WTC11 (cell line): ENCODE results near the gene CCDC149.

Experiments
- CREB1 ChIP-seq: sonication (generic); formaldehyde crosslinking; IDR thresholded peaks from 2 replicates; pipeline ENCODE4 v1.8.0; 2023; ENCODE audit warnings: mild to moderate bottlenecking, missing genetic modification reagents
- TCF7 ChIP-seq: sonication (generic); formaldehyde crosslinking; IDR thresholded peaks from 2 replicates; pipeline ENCODE4 v1.8.0; 2022; ENCODE audit warnings: mild to moderate bottlenecking, low read depth, missing genetic modification reagents, moderate library complexity
- ZNF416 ChIP-seq: fragments of 250-450 bp; sonication (Bioruptor Pico); IDR thresholded peaks from 2 replicates; pipeline ENCODE4 v1.9.0; 2021; ENCODE audit warnings: mild to moderate bottlenecking, inconsistent platforms
- TF ChIP-seq, protein P1 (sequence below): fragments of 200-600 bp; IDR thresholded peaks from 2 replicates; pipeline ENCODE4 v1.8.0; 2022; ENCODE audit warnings: antibody characterized with exemption
- TF ChIP-seq, protein P2 (sequence below): fragments of 250-450 bp; sonication (Bioruptor Pico); IDR thresholded peaks from 2 replicates; pipeline ENCODE4 v1.9.0; 2021; ENCODE audit warnings: mild to moderate bottlenecking, borderline replicate concordance
- TF ChIP-seq, protein P3 (sequence below): sonication (generic); formaldehyde crosslinking; IDR thresholded peaks from 2 replicates; pipeline ENCODE4 v1.8.1; 2022; ENCODE audit warnings: low read depth, missing genetic modification reagents, borderline replicate concordance
- TF ChIP-seq, protein P4 (sequence below): sonication (generic); formaldehyde crosslinking; IDR thresholded peaks from 2 replicates; pipeline ENCODE4 v1.8.1; 2022; ENCODE audit warnings: mild to moderate bottlenecking, moderate library complexity, missing genetic modification reagents

DNA sequence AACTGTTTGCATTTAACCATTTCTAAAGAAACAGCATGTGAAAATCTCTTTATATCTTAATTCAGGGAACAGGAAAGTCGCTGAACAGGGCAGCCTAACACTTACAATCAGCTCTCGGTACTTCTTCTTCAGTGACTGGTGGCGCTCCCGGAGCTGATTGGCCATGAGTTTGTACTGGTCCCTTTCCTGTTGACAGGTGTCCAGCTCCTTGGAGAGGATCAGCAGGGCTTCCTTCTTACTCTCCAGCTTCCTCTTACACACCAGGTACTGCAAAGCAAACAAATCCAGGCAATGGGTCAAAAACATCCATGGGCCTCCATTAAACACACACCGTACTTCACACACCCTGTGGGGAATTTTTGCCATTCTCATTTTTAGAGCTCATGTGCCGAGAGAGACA is 36.4 kb downstream of the CCDC149 start:
- TF ChIP-seq, protein P1, sequence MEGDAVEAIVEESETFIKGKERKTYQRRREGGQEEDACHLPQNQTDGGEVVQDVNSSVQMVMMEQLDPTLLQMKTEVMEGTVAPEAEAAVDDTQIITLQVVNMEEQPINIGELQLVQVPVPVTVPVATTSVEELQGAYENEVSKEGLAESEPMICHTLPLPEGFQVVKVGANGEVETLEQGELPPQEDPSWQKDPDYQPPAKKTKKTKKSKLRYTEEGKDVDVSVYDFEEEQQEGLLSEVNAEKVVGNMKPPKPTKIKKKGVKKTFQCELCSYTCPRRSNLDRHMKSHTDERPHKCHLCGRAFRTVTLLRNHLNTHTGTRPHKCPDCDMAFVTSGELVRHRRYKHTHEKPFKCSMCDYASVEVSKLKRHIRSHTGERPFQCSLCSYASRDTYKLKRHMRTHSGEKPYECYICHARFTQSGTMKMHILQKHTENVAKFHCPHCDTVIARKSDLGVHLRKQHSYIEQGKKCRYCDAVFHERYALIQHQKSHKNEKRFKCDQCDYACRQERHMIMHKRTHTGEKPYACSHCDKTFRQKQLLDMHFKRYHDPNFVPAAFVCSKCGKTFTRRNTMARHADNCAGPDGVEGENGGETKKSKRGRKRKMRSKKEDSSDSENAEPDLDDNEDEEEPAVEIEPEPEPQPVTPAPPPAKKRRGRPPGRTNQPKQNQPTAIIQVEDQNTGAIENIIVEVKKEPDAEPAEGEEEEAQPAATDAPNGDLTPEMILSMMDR, result no peak
- TF ChIP-seq CREB1 (CRISPR knock-in tag), result no peak
- TF ChIP-seq, protein P2, sequence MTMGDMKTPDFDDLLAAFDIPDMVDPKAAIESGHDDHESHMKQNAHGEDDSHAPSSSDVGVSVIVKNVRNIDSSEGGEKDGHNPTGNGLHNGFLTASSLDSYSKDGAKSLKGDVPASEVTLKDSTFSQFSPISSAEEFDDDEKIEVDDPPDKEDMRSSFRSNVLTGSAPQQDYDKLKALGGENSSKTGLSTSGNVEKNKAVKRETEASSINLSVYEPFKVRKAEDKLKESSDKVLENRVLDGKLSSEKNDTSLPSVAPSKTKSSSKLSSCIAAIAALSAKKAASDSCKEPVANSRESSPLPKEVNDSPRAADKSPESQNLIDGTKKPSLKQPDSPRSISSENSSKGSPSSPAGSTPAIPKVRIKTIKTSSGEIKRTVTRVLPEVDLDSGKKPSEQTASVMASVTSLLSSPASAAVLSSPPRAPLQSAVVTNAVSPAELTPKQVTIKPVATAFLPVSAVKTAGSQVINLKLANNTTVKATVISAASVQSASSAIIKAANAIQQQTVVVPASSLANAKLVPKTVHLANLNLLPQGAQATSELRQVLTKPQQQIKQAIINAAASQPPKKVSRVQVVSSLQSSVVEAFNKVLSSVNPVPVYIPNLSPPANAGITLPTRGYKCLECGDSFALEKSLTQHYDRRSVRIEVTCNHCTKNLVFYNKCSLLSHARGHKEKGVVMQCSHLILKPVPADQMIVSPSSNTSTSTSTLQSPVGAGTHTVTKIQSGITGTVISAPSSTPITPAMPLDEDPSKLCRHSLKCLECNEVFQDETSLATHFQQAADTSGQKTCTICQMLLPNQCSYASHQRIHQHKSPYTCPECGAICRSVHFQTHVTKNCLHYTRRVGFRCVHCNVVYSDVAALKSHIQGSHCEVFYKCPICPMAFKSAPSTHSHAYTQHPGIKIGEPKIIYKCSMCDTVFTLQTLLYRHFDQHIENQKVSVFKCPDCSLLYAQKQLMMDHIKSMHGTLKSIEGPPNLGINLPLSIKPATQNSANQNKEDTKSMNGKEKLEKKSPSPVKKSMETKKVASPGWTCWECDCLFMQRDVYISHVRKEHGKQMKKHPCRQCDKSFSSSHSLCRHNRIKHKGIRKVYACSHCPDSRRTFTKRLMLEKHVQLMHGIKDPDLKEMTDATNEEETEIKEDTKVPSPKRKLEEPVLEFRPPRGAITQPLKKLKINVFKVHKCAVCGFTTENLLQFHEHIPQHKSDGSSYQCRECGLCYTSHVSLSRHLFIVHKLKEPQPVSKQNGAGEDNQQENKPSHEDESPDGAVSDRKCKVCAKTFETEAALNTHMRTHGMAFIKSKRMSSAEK (CRISPR knock-in tag), result no peak
- TF ChIP-seq, protein P3, sequence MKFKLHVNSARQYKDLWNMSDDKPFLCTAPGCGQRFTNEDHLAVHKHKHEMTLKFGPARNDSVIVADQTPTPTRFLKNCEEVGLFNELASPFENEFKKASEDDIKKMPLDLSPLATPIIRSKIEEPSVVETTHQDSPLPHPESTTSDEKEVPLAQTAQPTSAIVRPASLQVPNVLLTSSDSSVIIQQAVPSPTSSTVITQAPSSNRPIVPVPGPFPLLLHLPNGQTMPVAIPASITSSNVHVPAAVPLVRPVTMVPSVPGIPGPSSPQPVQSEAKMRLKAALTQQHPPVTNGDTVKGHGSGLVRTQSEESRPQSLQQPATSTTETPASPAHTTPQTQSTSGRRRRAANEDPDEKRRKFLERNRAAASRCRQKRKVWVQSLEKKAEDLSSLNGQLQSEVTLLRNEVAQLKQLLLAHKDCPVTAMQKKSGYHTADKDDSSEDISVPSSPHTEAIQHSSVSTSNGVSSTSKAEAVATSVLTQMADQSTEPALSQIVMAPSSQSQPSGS (CRISPR knock-in tag), result no peak
- TF ChIP-seq, protein P4, sequence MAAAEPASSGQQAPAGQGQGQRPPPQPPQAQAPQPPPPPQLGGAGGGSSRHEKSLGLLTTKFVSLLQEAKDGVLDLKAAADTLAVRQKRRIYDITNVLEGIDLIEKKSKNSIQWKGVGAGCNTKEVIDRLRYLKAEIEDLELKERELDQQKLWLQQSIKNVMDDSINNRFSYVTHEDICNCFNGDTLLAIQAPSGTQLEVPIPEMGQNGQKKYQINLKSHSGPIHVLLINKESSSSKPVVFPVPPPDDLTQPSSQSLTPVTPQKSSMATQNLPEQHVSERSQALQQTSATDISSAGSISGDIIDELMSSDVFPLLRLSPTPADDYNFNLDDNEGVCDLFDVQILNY (CRISPR knock-in tag), result no peak
- TF ChIP-seq ZNF416 (CRISPR knock-in tag), result no peak
- no peak for TF ChIP-seq TCF7 (CRISPR knock-in tag)
